ENCODE data around the gene PARD3B.
A peak's percentile ranks its signal among the peaks of the same experiment; 100 is the strongest.
"Not testable (repeated sequence)": the region's sequence is repeated elsewhere in the genome, so short reads cannot be mapped to it uniquely, and the experiment has no call there.

Gene PARD3B

DNA sequence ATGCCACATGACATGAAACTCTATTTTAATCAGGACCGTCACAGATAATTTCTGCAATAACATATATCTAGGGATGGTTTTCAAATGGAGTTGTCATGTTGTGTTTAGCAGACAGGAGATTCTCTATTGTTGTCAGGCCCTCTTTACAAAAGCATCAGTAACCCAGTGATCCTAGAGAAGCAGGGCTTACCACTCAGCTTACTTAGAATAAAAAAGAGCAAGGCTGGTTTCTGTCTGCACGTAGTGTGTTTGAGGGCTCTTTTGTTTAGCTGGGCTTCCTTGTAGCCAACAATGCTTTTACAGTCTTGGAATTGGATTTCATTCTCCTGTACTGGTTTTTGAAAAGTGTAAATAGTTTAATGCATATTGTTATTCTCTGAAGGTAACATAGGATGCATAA, 926.5 kb downstream of the PARD3B start:
- DNase-seq (ENCODE audit: low read depth), result no peak

DNA sequence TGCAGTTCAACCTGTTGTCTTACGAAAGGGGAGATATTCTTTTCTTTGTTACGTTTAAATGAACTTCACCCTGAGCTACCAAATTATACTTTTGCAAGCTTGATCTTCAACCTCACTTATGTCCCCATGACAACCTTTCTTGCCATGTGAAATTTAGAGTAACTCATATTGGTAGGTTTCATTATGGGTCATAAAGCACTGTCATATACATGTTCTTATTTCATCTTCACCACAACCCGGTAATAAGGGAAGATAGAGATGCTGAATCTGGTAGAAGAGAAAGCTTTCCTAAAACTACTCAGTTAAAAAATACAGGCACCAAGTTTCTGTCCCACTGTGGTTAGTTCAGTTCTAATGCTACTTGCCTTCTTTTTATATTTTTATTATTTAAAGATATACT, 928.5 kb downstream of the PARD3B start:
- no peak for DNase-seq (ENCODE audit: low read depth)

GRCh38 chr2:205474741-205475415, 929.6 kb downstream of the PARD3B start:
- DNase-seq (ENCODE audit: low read depth), result peak; percentile 59

DNA sequence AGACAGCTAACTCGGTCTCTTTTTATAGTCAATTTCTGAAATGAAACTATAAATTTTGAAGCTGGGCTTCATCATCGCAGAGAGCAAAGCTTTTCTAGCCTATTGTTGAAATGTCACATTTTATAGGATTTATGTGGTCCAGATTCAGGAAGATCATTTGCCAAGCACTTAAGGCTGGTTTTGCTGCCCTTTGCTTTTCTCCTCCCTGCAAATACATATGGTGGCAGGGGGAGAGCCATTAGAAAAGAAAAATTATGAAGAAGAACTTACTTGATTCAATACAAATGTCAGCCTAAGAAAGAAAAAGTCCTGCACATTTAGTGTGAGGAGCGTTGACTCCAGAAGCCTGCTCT, 930.1 kb downstream of the PARD3B start:
- no peak for DNase-seq (ENCODE audit: low read depth)

DNA sequence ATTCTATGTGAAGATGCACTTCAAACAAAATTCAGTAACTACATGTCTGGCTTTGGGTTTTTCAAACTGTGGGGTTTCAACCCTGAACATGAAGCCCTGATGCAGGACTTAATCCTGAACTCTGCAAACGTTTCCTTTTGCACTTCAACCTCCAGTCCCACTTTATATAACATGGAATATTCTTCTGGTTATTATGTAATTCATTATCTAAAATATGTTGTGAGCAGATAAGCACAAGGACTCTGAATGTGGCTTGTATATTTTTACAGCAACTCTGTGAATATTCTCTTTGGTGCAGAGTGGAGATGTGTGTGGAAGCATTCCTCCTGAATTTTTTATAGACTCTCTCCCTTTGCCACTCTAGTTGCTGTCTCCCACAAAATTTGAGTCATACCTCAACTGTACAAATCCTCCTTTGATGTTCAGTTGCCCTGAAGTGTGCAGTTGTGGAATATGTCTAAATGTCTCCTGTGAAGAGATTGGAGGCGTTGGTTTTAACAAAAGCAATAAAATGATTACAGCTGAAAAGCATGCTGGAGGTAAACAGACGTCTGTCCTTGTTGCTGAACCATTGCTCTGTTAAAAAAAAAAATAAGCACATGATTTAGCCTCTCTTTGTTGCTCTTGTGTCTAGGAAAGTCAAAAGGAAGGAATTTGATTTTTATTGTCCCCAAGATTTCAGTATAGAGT, 931.9 kb downstream of the PARD3B start:
- DNase-seq (ENCODE audit: low read depth), result no peak

GRCh38 chr2:205481861-205482260, 936.6 kb downstream of the PARD3B start:
- DNase-seq (ENCODE audit: low read depth), result no peak

DNA sequence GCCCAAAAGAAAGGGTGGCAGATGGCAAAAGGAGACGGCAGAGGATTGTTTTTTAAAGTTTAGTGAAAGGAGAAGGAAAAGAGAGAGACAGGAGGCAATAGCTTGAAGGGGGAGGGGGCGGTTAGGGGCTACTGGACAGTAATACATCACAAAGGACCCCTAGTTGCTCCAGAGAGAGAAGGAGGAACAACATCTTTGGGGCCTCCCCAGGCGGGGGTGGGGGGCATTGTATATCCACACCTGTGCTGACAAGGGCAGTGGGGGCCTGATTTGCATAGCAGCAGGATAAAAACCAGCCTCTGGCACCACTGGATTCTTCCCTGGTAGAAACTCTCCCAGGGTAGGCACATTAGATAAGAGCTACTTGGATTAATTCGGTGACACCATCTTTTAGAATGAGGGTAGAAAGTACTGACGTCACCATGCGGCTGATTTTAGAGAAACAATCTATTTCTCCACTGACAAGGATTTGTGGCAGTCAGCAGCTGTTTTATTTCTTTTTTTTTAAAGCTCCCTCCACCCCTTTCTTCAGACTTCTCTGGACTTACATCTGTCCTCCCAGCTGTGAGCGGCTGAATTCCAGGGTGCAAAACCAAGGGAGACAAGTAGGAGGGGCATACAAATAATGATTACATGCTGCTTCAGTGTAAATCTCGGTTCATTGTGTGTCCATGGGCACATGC, 937.3 kb downstream of the PARD3B start:
- no peak for DNase-seq (ENCODE audit: low read depth)

GRCh38 chr2:205483095-205483494, 937.8 kb downstream of the PARD3B start:
- DNase-seq (ENCODE audit: low read depth), result no peak

- no peak for DNase-seq (ENCODE audit: low read depth)
Observed at GRCh38 chr2:205484215-205484614, 938.9 kb downstream of the PARD3B start.

DNA sequence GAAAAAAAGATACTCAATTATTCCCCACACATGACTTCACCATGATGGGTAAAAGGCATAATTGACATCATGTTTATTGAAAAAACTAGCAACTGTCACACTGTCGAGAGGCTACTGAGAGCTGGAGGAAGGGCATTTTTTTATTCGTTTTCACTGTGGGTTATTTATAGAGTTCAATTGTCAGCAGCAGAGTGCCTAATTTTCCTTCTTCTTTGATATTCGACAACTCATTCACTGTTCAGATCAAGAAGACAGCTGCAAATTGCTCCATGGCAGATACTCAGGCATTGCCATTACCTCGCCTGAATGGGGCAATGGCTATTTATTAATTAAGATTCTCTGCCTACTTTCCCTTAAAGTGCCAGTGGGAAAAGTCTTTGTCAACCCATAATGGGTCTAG, 939.5 kb downstream of the PARD3B start:
- DNase-seq (ENCODE audit: low read depth), result no peak

DNA sequence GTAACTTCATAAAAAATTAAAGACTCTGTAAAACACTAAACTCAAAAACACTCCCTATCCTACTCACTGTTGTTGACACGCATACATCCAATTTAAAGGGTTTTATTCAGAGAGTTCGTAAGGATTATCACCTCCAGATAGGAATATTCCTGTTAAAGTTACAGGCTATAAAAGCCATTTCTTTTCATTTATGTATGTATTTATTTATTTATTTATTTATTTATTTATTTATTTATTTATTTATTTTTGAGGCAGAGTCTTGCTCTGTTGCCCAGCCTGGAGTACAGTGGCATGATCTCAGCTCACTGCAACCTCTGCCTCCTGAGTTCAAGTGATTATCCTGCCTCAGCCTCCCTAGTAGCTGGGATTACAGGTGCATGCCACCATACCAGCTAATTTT, 948.3 kb downstream of the PARD3B start:
- DNase-seq (ENCODE audit: low read depth), result not testable (repeated sequence)

- peak; percentile 9 for DNase-seq (ENCODE audit: low read depth)
Observed at GRCh38 chr2:205494537-205495235, 949.4 kb downstream of the PARD3B start.

GRCh38 chr2:205495819-205496218, 950.5 kb downstream of the PARD3B start:
- DNase-seq (ENCODE audit: low read depth), result peak; percentile 49

DNA sequence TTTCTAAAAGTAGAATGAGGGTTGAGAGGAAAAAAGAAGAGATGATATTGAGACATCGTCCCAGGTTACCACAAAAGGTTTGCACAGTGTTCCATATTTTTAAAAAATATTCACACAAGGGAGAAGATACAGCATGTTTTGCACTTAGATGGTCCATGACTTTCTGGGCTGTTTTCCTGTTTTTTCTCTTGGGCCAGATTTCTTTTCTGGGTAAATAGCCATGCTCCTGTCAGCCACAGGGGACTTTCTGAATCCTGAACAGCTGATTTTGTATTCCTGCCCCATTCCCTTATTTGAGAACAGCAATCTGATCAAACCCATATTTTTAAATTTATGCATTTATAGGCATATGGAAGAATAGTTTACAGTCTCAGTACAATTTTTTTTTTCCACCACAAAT, 951.1 kb downstream of the PARD3B start:
- DNase-seq (ENCODE audit: low read depth), result no peak

GRCh38 chr2:205496772-205497171, 951.5 kb downstream of the PARD3B start:
- DNase-seq (ENCODE audit: low read depth), result peak; percentile 90

- no peak for DNase-seq (ENCODE audit: low read depth)
Observed at GRCh38 chr2:205499006-205499405, 953.7 kb downstream of the PARD3B start.

GRCh38 chr2:205500065-205500464, 954.8 kb downstream of the PARD3B start:
- DNase-seq (ENCODE audit: low read depth), result no peak

- DNase-seq (ENCODE audit: low read depth), result no peak
Observed at GRCh38 chr2:205500951-205501350, 955.7 kb downstream of the PARD3B start.

GRCh38 chr2:205501826-205502225, 956.6 kb downstream of the PARD3B start:
- DNase-seq (ENCODE audit: low read depth), result no peak

DNA sequence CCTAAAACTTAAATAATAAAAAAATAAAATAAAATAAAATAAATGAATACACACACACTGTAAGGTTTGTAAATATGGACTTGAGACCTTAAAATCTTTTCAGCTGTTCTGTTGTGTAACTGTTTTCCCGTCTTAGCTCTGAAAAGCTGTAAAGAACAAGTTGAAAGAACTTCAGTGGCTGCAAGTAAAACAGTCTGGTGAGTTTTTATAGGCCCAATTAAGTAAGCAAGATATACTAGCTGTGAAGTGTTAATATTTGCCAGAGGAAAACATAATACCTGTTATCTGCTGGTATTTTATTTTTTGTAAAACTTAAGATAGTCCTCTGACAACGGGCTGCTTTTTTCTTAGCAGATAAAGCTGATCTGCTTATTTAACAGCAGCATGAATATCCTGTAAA, 960.1 kb downstream of the PARD3B start:
- no peak for DNase-seq (ENCODE audit: low read depth)

- no peak for DNase-seq (ENCODE audit: low read depth)
Observed at GRCh38 chr2:205509655-205510054, 964.4 kb downstream of the PARD3B start.

GRCh38 chr2:205510345-205510744, 965.1 kb downstream of the PARD3B start:
- no peak for DNase-seq (ENCODE audit: low read depth)

DNA sequence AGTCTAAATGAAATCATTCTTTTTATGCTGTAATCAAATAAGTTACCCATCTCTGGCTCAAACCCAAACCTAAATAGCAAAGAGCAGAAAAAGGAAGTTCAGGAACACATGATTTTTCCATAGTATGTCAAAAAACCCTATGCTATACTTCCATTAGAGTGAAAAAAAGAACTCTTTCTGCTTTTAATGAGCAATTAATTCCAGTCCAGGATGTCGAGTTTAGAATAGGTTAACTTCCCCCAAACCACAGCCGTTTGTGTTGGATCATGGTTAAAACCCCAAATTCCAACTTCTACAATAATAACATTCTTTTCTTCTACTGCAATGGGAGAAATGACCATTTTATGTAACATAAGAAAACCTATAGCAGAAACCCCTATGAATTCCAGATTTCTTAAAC, 965.9 kb downstream of the PARD3B start:
- DNase-seq (ENCODE audit: low read depth), result no peak

Data from HS-5 (cell line).